ENCODE measurements around the gene PHF24. TPM values are rescaled to one million over a fixed set of nuclear protein-coding genes. Genes with fewer than 3 reads are reported as not detected.
A peak's percentile ranks its signal among the peaks of the same experiment; 100 is the strongest.

The PHF24 gene
- total and polyA plus RNA-seq, 9 donors: 0.06 to 0.54 (median 0.12) TPM

- no peaks in the 10 kb centered on the region for H3K4me1 ChIP-seq (ENCODE audit: control insufficient read depth, insufficient read depth, low read length)
- H3K27me3 ChIP-seq (ENCODE audit: control insufficient read depth, insufficient read depth, low read length): peaks cover 7% of the 10 kb centered on the region
- H3K27ac ChIP-seq (ENCODE audit: low read length): no peak overlapping the region
- peak; percentile 15 for DNase-seq
- no peaks in the 10 kb centered on the region for H3K36me3 ChIP-seq (ENCODE audit: control insufficient read depth, insufficient read depth, low read length)
- H3K9me3 ChIP-seq (replicated peaks; ENCODE audit: control insufficient read depth, low read depth, low read length): no peaks in the 10 kb centered on the region
- H3K4me3 ChIP-seq (ENCODE audit: low read length): no peak overlapping the region
- 72% methylated on average over 6 of the region's 7 CpGs for WGBS (ENCODE audit: insufficient coverage)
Observed at GRCh38 chr9:34982361-34982760, 24.3 kb downstream of the PHF24 start.

GRCh38 chr9:34983209-34983608, 25.1 kb downstream of the PHF24 start:
- 89% methylated on average over 2 of the region's 2 CpGs for WGBS (ENCODE audit: insufficient coverage)
- no peaks in the 10 kb centered on the region for H3K36me3 ChIP-seq (ENCODE audit: control insufficient read depth, insufficient read depth, low read length)
- no peak overlapping the region for H3K27ac ChIP-seq (ENCODE audit: low read length)
- no peak overlapping the region for H3K4me3 ChIP-seq (ENCODE audit: low read length)
- H3K4me1 ChIP-seq (ENCODE audit: control insufficient read depth, insufficient read depth, low read length): no peaks in the 10 kb centered on the region
- peaks cover 4% of the 10 kb centered on the region for H3K27me3 ChIP-seq (ENCODE audit: control insufficient read depth, insufficient read depth, low read length)
- H3K9me3 ChIP-seq (replicated peaks; ENCODE audit: control insufficient read depth, low read depth, low read length): no peaks in the 10 kb centered on the region
- DNase-seq: no peak

GRCh38 chr9:34984049-34984448, 26.0 kb downstream of the PHF24 start:
- peaks cover 4% of the 10 kb centered on the region for H3K27me3 ChIP-seq (ENCODE audit: control insufficient read depth, insufficient read depth, low read length)
- peaks cover 8% of the 10 kb centered on the region for H3K4me1 ChIP-seq (ENCODE audit: control insufficient read depth, insufficient read depth, low read length)
- H3K9me3 ChIP-seq (replicated peaks; ENCODE audit: control insufficient read depth, low read depth, low read length): no peaks in the 10 kb centered on the region
- H3K4me3 ChIP-seq (ENCODE audit: low read length): no peak overlapping the region
- DNase-seq: peak; percentile 68
- H3K36me3 ChIP-seq (ENCODE audit: control insufficient read depth, insufficient read depth, low read length): no peaks in the 10 kb centered on the region
- no peak overlapping the region for H3K27ac ChIP-seq (ENCODE audit: low read length)
- no CpG with 5 or more reads among the region's 1 CpG for WGBS (ENCODE audit: insufficient coverage)

GRCh38 chr9:34985311-34985899, 27.3 kb downstream of the PHF24 start:
- no peaks in the 10 kb centered on the region for H3K36me3 ChIP-seq (ENCODE audit: control insufficient read depth, insufficient read depth, low read length)
- 20% methylated on average over 5 of the region's 7 CpGs for WGBS (ENCODE audit: insufficient coverage)
- DNase-seq: peak; percentile 35
- H3K4me1 ChIP-seq (ENCODE audit: control insufficient read depth, insufficient read depth, low read length): peaks cover 12% of the 10 kb centered on the region
- no peak overlapping the region for H3K4me3 ChIP-seq (ENCODE audit: low read length)
- no peaks in the 10 kb centered on the region for H3K9me3 ChIP-seq (replicated peaks; ENCODE audit: control insufficient read depth, low read depth, low read length)
- H3K27me3 ChIP-seq (ENCODE audit: control insufficient read depth, insufficient read depth, low read length): peaks cover 4% of the 10 kb centered on the region
- no peak overlapping the region for H3K27ac ChIP-seq (ENCODE audit: low read length)

GRCh38 chr9:34986540-34987047, 28.5 kb downstream of the PHF24 start:
- DNase-seq: peak; percentile 64
- Histone ChIP-seq H3K9me3 (replicated peaks; ENCODE audit: control insufficient read depth, low read depth, low read length) (no peaks in the 10 kb centered on the region), H3K36me3 (ENCODE audit: control insufficient read depth, insufficient read depth, low read length) (peaks cover 3% of the 10 kb centered on the region), H3K4me3 (ENCODE audit: low read length) (no peak overlapping the region), H3K27me3 (ENCODE audit: control insufficient read depth, insufficient read depth, low read length) (peaks cover 4% of the 10 kb centered on the region), H3K27ac (ENCODE audit: low read length) (no peak overlapping the region), H3K4me1 (ENCODE audit: control insufficient read depth, insufficient read depth, low read length) (peaks cover 23% of the 10 kb centered on the region)
- 61% methylated on average over 2 of the region's 9 CpGs for WGBS (ENCODE audit: insufficient coverage)

GRCh38 chr9:34987160-34987901, 29.2 kb downstream of the PHF24 start:
- DNase-seq: peak; percentile 5
- WGBS (ENCODE audit: insufficient coverage): 67% methylated on average over 4 of the region's 7 CpGs
- Histone ChIP-seq H3K4me1 (ENCODE audit: control insufficient read depth, insufficient read depth, low read length) (peaks cover 30% of the 10 kb centered on the region), H3K4me3 (ENCODE audit: low read length) (no peak overlapping the region), H3K9me3 (replicated peaks; ENCODE audit: control insufficient read depth, low read depth, low read length) (no peaks in the 10 kb centered on the region), H3K27ac (ENCODE audit: low read length) (no peak overlapping the region), H3K27me3 (ENCODE audit: control insufficient read depth, insufficient read depth, low read length) (peaks cover 4% of the 10 kb centered on the region), H3K36me3 (ENCODE audit: control insufficient read depth, insufficient read depth, low read length) (peaks cover 3% of the 10 kb centered on the region)

- Histone ChIP-seq H3K36me3 (ENCODE audit: control insufficient read depth, insufficient read depth, low read length) (peaks cover 3% of the 10 kb centered on the region), H3K27ac (ENCODE audit: low read length) (peak overlapping the region; percentile 92), H3K4me1 (ENCODE audit: control insufficient read depth, insufficient read depth, low read length) (peaks cover 41% of the 10 kb centered on the region), H3K27me3 (ENCODE audit: control insufficient read depth, insufficient read depth, low read length) (peaks cover 4% of the 10 kb centered on the region), H3K9me3 (replicated peaks; ENCODE audit: control insufficient read depth, low read depth, low read length) (no peaks in the 10 kb centered on the region), H3K4me3 (ENCODE audit: low read length) (peak overlapping the region; percentile 65)
- WGBS (ENCODE audit: insufficient coverage): 11% methylated on average over 18 of the region's 25 CpGs
- DNase-seq: peak; percentile 40
Observed at GRCh38 chr9:34988218-34989002, 30.3 kb downstream of the PHF24 start.

- Histone ChIP-seq H3K9me3 (replicated peaks; ENCODE audit: control insufficient read depth, low read depth, low read length) (no peaks in the 10 kb centered on the region), H3K27me3 (ENCODE audit: control insufficient read depth, insufficient read depth, low read length) (peaks cover 4% of the 10 kb centered on the region), H3K36me3 (ENCODE audit: control insufficient read depth, insufficient read depth, low read length) (peaks cover 3% of the 10 kb centered on the region), H3K4me1 (ENCODE audit: control insufficient read depth, insufficient read depth, low read length) (peaks cover 50% of the 10 kb centered on the region), H3K27ac (ENCODE audit: low read length) (peak within 1 kb of the TSS; percentile 95), H3K4me3 (ENCODE audit: low read length) (peak within 1 kb of the TSS; percentile 95)
- peak; percentile 100 for DNase-seq
- WGBS (ENCODE audit: insufficient coverage): 0% methylated on average over 48 of the region's 65 CpGs
Observed at GRCh38 chr9:34989003-34989945, 31.2 kb downstream of the PHF24 start, which contains the start of gene DNAJB5. Gene DNAJB5 (plus strand): TSS chr9:34989745. CDS start chr9:34990631, 886 bp downstream.

- H3K36me3 ChIP-seq (ENCODE audit: control insufficient read depth, insufficient read depth, low read length): peaks cover 4% of the 10 kb centered on the region
- H3K9me3 ChIP-seq (replicated peaks; ENCODE audit: control insufficient read depth, low read depth, low read length): no peaks in the 10 kb centered on the region
- peak overlapping the region; percentile 95 for H3K4me3 ChIP-seq (ENCODE audit: low read length)
- H3K27ac ChIP-seq (ENCODE audit: low read length): peak overlapping the region; percentile 95
- H3K4me1 ChIP-seq (ENCODE audit: control insufficient read depth, insufficient read depth, low read length): peaks cover 58% of the 10 kb centered on the region
- peaks cover 4% of the 10 kb centered on the region for H3K27me3 ChIP-seq (ENCODE audit: control insufficient read depth, insufficient read depth, low read length)
- WGBS (ENCODE audit: insufficient coverage): 10% methylated on average over 15 of the region's 39 CpGs
- DNase-seq: peak; percentile 84
Observed at GRCh38 chr9:34989946-34990635, 32.0 kb downstream of the PHF24 start.
